Stomach (tissue), 4 donors: ENCODE results near the gene ADAMTS15.

Source experiments
- CTCF ChIP-seq, 7 experiments: fragments of 450-650 bp in 4 of 7; fragments of 200-600 bp in 3 of 7; sonication (generic) in 3 of 7; IDR thresholded peaks; one replicate each; pipeline ENCODE4 v1.5.1; 2016 to 2019; ENCODE audit warnings: antibody characterized with exemption in 7 of 7, control low read depth in 2 of 7, mild to moderate bottlenecking in 1 of 7
- POLR2AphosphoS5 ChIP-seq, 3 donors: sonication (generic); formaldehyde crosslinking; IDR thresholded peaks; one replicate each; pipeline ENCODE4 v1.6.1; 2016; ENCODE audit warnings: antibody characterized with exemption in 3 of 3

GRCh38 chr11:130408401-130408890 is 40.0 kb upstream of the ADAMTS15 start:
- TF ChIP-seq POLR2AphosphoS5 (IDR thresholded peaks at IDR 0.05) = no peak
- no peak for TF ChIP-seq CTCF (IDR thresholded peaks at IDR 0.05)
